UCSD-AML1 (cell line): Measurements from ENCODE around the gene NFYB.
"Not testable (repeated sequence)": the region's sequence is repeated elsewhere in the genome, so short reads cannot be mapped to it uniquely, and the experiment has no call there.

Experiments used
- DNase-seq: peaks from one replicate; lab custom pipeline; 2025; ENCODE audit not compliant: unreplicated experiment; lab: John Stamatoyannopoulos, UW

The NFYB gene

GRCh38 chr12:104137902-104138796 is at the start of gene NFYB:
Gene NFYB (minus strand): TSS chr12:104138210. CDS start chr12:104135453, 2,757 bp downstream.
- DNase-seq, result peak; percentile 90

DNA sequence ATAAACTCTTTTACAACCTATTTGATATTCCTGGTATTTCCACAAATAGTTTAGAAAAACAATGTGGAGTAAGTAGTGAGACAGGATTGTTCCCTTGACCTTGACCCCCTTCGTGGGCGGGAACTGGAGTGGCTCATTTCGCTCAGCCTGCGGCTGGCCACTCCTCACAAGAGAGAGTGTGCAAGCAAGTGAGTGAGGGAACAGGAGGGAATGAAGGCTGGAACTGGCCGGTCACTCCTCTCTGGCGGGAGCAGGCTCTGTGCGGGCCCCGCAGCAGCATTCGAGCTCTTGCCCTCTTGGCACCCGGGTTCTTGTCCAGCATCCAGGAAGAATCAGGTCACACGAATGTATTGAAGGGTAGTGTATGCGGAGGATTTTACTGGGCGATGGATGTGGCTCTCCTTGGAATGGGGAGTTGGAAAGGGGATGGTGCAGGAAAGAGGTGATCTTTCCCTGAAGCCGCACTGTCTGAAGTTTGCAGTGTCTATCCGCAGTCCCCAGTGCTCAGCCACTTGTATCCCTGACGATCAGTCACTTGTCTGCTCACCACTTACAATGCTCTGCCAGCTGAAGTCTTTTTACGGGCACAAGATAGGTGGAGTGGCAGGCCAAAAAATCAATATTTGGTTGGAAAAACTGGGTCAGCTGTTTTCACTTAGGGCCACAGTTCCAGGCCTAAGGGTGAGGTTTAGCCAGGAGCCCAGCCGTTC is 49.6 kb upstream of the NFYB start:
- no peak for DNase-seq

DNA sequence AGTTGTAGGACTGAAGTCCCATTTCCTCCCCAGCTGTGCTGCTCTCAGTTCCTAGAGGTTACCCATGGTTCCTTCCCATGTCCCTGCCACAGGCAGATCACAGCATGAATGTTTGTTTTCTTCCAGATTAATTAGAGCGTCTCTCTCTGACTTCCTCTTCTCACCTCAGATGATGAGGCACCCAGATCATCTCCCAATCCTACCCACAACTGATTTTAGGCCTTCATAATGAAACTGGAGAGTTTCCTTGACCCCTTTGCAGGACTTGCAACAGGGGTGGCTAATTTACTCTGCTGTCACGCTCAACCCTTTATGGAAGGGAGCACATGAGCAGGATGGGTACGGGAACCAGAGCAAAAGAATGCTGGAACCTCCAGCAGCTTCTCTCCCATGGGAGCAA is 45.4 kb upstream of the NFYB start:
- DNase-seq, result no peak

DNA sequence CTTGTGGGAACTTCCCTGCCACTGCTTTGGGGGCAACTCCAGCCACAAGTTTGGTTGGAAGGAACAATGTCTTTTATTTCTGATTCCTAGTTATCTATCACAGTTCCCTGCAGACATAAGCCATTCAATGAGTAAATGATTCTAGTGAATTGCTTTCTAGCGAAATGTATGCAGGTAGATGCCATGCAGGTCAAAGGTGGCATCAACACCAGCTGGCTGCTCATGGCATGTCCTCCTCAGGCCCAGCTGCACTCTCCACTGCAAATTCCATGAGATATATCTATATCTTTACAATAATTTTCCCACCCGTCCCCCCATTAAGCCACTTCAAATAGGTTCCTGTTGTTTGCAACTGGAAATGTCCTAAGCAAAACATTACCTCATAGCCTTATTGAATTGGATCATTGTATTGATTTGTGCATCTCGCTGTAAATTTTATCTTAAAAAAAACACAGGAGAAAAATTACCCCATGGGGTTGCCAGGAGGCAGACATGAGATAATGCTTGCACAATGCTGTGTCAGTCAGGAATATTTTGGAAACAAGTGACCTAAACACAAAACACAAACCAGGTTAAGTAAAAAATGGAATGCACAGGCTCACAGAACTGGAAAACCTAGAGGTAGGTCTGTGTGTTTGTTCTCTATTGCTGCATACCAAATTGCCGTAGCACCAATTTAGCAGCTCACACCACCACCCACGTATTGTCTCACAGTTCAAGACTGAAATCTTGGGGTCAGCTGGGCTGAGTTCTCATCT is 44.8 kb upstream of the NFYB start:
- no peak for DNase-seq

GRCh38 chr12:104182144-104182543 is 44.1 kb upstream of the NFYB start:
- no peak for DNase-seq

DNA sequence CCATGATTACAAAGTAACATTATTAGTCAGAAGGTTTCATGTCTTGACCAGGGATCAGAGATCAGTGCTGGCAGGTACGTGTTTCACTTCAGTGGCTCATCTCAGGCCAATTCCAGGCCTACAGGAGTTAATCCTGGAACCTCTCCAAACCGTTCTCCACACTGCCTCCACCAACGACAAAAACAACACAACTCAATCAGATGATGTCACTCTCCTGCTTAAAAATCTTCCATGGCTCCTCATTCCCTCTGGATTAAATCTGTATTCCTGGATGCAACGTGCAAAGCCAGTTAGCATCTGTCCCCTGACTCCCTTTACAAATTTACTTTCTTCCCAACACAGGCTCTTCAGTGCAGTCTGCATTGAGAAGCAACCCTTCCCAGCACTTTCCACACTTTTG is 43.3 kb upstream of the NFYB start:
- DNase-seq, result no peak

DNA sequence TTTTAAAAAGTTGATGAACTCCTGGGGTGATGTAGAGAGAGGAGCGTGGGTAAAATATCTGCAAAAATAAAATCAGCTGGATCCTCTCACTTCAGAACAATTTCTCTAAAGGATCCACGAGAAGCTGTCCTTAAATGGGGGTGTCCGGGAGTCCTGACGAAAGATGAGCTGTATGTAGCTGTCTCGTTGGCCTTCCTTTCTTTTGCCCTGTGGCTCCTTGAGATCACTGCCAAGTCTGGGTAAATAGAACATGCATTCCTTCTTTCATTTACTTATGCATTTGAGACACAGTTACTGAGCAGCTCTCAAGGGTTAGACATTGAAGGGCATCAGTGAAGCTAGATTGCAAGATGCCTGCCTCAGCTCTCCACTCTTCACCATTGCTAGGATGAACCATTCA is 42.4 kb upstream of the NFYB start:
- DNase-seq, result no peak

- peak; percentile 36 for DNase-seq
Measured at GRCh38 chr12:104177663-104178501, 39.9 kb upstream of the NFYB start.

- DNase-seq, result no peak
Measured at GRCh38 chr12:104177336-104177662, 39.3 kb upstream of the NFYB start.

DNA sequence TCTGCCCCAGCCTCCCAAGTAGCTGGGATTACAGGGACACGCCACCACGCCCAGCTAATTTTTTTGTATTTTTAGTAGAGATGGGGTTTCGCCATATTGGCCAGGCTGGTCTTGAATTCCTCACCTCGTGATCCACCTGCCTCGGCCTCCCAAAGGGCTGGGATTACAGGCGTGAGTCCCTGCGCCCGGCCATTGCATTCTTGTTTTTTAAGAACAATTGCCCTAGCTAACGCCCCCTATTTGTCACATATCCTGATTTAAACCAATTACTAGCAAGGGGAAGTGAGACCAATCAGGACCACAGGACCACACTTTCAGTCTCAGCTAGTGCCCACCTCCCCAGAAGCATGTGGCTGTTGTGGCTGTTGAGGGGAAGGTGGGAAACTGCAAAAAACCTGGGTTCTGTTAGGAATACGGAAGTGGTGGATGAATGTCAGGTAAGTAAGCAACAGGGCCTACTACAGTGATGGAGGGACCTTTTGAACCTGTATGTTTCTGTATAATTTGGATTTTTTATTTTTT is 37.8 kb upstream of the NFYB start:
- DNase-seq, result no peak

- not testable (repeated sequence) for DNase-seq
Measured at GRCh38 chr12:104173804-104174203, 35.8 kb upstream of the NFYB start.

DNA sequence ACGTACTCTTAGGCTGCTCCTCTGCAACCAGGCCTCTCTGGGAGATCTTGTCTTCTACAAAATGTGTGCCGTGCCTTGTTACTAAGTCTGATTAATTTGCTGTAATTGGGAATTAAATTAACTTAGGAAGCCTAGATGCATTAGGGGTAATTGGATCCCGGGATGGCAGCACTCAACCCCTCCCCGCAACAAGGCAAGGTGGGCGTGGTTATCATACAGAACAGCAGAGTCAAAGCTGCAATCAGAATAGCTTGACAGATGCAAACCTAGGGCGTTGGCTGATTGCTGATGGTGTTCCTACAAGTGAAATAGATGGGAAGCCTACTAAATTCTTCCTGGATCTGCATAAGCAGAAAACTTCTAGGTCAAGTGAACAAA is 34.5 kb upstream of the NFYB start:
- no peak for DNase-seq

DNA sequence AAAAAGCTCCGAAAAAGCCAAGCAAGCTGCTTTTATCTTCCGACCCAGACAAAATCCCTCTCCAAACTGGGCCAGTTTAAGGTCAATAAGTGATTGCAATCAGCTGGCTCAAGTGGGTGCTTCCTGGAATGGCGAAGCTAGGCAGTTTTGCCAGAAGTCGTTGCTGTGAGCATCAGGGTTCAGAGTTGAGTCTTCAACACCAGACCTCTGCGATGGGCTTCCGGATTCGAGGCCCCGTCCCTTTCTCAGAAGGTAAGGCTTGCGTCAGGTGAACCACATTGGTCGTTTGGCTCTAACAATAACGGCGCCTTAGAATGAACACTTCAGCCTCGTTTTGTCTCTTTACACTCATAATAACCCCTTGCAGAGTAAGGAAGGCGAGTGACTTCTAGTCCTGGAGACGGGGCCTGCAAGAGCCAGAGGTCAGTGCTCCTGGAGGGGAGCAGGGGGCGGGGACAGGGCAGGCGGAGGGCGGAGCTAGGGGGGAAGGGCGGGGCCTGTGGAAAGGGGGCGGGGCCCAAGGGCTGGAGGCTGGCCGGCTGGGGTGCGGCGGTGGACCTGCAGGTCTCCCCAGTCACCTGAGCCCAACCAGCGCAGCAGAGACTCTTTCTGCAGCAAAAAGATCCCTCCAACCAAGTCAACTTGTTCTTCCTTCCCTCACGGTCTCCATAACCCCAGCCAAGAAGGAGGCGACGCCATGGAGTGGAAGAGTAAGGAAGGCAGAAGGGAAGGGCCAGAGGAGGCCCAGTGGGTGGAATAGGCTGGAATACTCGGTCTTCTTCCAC is 34.0 kb upstream of the NFYB start:
- no peak for DNase-seq

DNA sequence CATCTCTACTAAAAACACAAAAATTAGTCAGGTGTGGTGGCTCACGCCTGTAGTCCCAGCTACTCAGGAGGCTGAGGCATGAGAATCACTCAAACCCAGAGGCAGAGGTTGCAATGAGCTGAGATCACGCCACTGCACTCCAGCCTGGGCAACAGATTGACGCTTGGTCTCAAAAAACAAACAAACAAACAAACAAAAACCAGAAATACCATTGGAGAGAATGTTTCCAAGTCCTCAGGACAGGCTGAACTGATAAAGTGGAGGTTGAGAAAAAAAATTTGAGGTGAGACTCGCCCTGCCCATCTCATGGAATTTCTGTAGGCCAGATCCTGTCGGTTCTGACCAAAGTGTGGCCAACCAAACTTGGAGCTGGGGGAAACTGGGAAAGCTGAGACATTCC is 30.6 kb upstream of the NFYB start:
- no peak for DNase-seq

DNA sequence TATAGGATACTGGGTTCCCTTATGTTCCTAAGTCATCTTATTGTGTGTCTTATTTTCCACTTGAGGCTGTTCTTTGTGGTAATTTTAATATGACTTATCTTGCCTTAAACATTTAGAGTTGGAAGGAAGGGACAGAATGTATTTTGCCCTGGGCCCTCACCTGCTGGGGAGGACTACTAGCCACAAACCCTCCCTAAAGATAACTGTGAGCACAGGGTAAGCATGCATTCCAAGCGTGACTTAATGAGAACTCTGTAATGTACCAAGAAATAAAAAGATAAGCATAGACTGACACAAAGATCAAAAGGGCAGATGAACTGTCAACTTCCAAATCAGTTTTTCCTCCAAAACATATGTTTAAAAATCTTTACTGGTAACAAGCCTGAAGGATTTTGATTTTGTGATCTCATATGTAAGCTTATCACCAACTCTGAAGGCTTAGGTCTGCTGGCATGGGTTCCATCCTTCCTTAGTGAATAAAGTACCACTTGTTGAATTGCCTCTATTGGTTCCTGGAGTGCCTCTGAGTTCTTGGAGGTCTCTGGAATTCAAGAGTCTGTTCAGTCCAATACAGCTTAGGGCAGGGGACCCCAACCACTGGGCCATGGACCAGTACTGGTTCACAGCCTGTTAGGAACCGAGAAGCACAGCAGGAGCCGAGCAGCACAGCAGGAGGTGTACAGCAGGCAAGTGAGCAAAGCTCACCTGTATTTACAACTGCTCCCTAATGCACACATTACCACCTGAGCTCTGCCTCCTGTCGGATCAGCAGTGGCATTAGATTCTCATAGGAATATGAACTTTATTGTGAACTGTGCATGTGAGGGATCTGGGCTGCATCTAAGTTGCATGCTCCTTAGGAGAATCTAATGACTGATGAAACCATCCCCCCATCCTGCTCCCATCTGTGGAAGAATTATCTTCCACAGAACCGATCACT is 29.8 kb upstream of the NFYB start:
- no peak for DNase-seq

DNA sequence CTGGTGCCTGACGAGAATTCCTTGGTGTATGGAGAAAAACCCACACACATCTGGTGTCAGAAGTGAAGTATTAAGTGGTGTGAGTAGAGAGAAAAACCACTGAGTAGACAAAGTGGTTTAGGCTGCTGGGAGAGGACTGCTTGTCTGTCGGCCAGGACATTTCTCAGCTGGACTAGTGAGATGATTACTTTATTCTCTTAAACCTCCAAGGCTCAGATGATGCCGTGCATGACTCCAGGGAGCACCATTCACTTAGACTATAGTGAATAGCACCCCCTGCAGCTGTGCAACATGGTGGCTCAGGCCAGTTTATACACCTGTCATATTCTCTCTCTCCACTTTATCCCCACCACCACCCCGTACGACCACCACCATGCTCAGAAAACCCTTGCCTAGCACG is 28.5 kb upstream of the NFYB start:
- DNase-seq, result no peak

DNA sequence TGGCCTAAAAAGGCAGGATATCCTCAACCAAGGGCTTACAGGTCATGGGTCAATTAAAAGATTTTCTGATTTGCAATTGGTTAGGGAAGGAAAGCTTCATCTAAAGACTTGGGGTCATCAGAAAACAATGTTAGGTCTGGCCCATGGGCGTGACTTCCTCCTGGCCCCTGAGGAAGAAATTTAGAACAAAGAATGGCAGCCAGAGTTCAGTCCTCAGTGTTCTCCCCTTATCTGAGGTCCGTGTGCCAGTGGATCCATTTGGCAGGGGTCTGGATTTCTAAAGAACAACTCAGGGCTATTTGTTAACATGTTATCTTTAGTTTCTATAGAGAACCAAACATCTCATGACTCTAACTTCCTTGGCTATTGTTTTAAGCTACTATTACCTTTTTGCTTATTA is 27.8 kb upstream of the NFYB start:
- DNase-seq, result no peak

- no peak for DNase-seq
Measured at GRCh38 chr12:104164634-104165033, 26.6 kb upstream of the NFYB start.

GRCh38 chr12:104163631-104164030 is 25.6 kb upstream of the NFYB start:
- DNase-seq, result no peak
